Testis (tissue), 3 donors: Measurements from ENCODE around the gene PARP1. TPM values are rescaled to one million over a fixed set of nuclear protein-coding genes. Genes with fewer than 3 reads are reported as not detected.

Experiments
- DNase-seq: peaks from one replicate; pipeline ENCODE4 v3.0.0-alpha.2; 2019
- H3K27ac ChIP-seq, 2 donors: fragments of 200-600 bp; sonication (generic); one replicate each; pipeline ENCODE4 v1.5.1; 2019
- H3K27me3 ChIP-seq: fragments of 200-600 bp; sonication (generic); one replicate; pipeline ENCODE4 v1.5.1; 2019
- H3K36me3 ChIP-seq: fragments of 200-600 bp; sonication (generic); one replicate; pipeline ENCODE4 v1.5.1; 2017; ENCODE audit warnings: low read depth; ENCODE audit errors: missing control alignments
- H3K4me1 ChIP-seq: fragments of 200-600 bp; sonication (generic); one replicate; pipeline ENCODE4 v1.5.1; 2019
- H3K4me3 ChIP-seq, 2 donors: fragments of 200-600 bp; sonication (generic); one replicate each; pipeline ENCODE4 v1.5.1; 2017 to 2019
- H3K9me3 ChIP-seq: fragments of 200-600 bp; sonication (generic); one replicate; pipeline ENCODE4 v1.5.1; 2017
- CTCF ChIP-seq, 3 experiments: fragments of 450-650 bp in 2 of 3; fragments of 200-600 bp in 1 of 3; sonication (generic) in 1 of 3; IDR thresholded peaks; one replicate each; pipeline ENCODE4 v1.5.1; 2016 to 2019; ENCODE audit warnings: antibody characterized with exemption in 3 of 3, mild to moderate bottlenecking in 2 of 3, moderate library complexity in 1 of 3
- POLR2A ChIP-seq: fragments of 450-650 bp; IDR thresholded peaks from one replicate; pipeline ENCODE4 v1.6.1; 2017; ENCODE audit warnings: antibody characterized with exemption, mild to moderate bottlenecking, moderate library complexity
- WGBS, 2 donors: methylation state at CpG; one replicate each; pipeline ENCODE4 v1.1.5; 2018; 5-methylcytosine and 5-hydroxymethylcytosine counted together
- intact Hi-C: fragments of 100-400 bp; cut with DNase I; formaldehyde crosslinking; loops from one replicate; pipeline ENCODE4 v1.15.1; 2023; ENCODE audit warnings: low total_unique reads
- polyA plus RNA-seq: library from polyadenylated mRNA; stranded (reverse); fragments of 350-450 nt; fragmentation: Illumina TruSeq; extraction: RNeasy Lipid Tissue Mini Kit (QIAGEN cat#74804); gene quantifications from one replicate; pipeline ENCODE4 v1.2.3, GENCODE V29; 2014; ENCODE audit warnings: low read depth, low replicate concordance; ENCODE audit not compliant: insufficient read depth
- total RNA-seq, 2 donors: library from RNA; depleted of rRNA; stranded (reverse); fragments of >200 nt; gene quantifications; one replicate each; pipeline ENCODE4 v1.2.3, GENCODE V29; 2016

The PARP1 gene
- total and polyA plus RNA-seq, 3 donors from 2014 or later, result 109 to 224 (median 199) TPM

- TF ChIP-seq CTCF (IDR thresholded peaks at IDR 0.05), result no peak
- TF ChIP-seq POLR2A, result no peak
Measured at GRCh38 chr1:226417830-226418546, 10.1 kb upstream of the PARP1 start.

GRCh38 chr1:226417350-226417749 lies 9.5 kb upstream of the PARP1 start:
- intact Hi-C loops, result no loop called here
- WGBS, 2 donors, result 82 to 93% methylated on average over 6 of the region's 6 CpGs
- TF ChIP-seq CTCF (IDR thresholded peaks at IDR 0.05) (no peak), POLR2A (no peak)

More at GRCh38 chr1:226417830-226418546, 10.1 kb upstream of the PARP1 start:
- DNase-seq, result no peak
- H3K27ac ChIP-seq, result no peak overlapping the region
- intact Hi-C loops, result no loop called here
- H3K36me3 ChIP-seq, result no peaks in the 10 kb centered on the region
- WGBS, 2 donors, result 88 to 91% methylated on average over 4 of the region's 4 CpGs
- H3K4me3 ChIP-seq, result no peak overlapping the region
- no peaks in the 10 kb centered on the region for H3K9me3 ChIP-seq
- H3K4me1 ChIP-seq, result no peaks in the 10 kb centered on the region
- H3K27me3 ChIP-seq, result no peaks in the 10 kb centered on the region

GRCh38 chr1:226414098-226414698 lies 6.3 kb upstream of the PARP1 start:
- Histone ChIP-seq H3K4me1 (no peaks in the 10 kb centered on the region), H3K4me3 (no peak overlapping the region), H3K27me3 (no peaks in the 10 kb centered on the region), H3K9me3 (no peaks in the 10 kb centered on the region), H3K27ac (no peak overlapping the region), H3K36me3 (no peaks in the 10 kb centered on the region)
- no peak for DNase-seq
- TF ChIP-seq CTCF (IDR thresholded peaks at IDR 0.05), result no peak
- TF ChIP-seq POLR2A, result no peak
- 77 to 92% methylated on average over 11 of the region's 11 CpGs for WGBS, 2 donors
- intact Hi-C loops, result no loop called here

More at GRCh38 chr1:226417350-226417749, 9.5 kb upstream of the PARP1 start:
- H3K27me3 ChIP-seq, result no peaks in the 10 kb centered on the region
- H3K36me3 ChIP-seq, result no peaks in the 10 kb centered on the region
- H3K9me3 ChIP-seq, result no peaks in the 10 kb centered on the region
- H3K4me3 ChIP-seq, result no peak overlapping the region
- no peak overlapping the region for H3K27ac ChIP-seq
- DNase-seq, result no peak
- no peaks in the 10 kb centered on the region for H3K4me1 ChIP-seq

- Histone ChIP-seq H3K36me3 (no peaks in the 10 kb centered on the region), H3K4me3 (no peak overlapping the region), H3K4me1 (peaks cover 5% of the 10 kb centered on the region), H3K27ac (peak overlapping the region in 1 of 2 donors; percentile 39), H3K27me3 (no peaks in the 10 kb centered on the region), H3K9me3 (no peaks in the 10 kb centered on the region)
- 51 to 61% methylated on average over 5 of the region's 5 CpGs for WGBS, 2 donors
- peak; percentile 52 for DNase-seq
- TF ChIP-seq POLR2A (no peak), CTCF (IDR thresholded peaks at IDR 0.05) (no peak)
- intact Hi-C loops, result no loop called here
Measured at GRCh38 chr1:226411619-226412018, 3.7 kb upstream of the PARP1 start.
